Heart right ventricle (tissue), 16 donors: ENCODE data around the gene GRHL1. TPM values are rescaled to one million over a fixed set of nuclear protein-coding genes. Genes with fewer than 3 reads are reported as not detected.
A peak's percentile ranks its signal among the peaks of the same experiment; 100 is the strongest.

Experiments
- ATAC-seq, 8 donors: fragments of 200-7000 bp; cut with Tn5 transposase; one replicate each; pipeline ENCODE4 v1.9.1; 2020; ENCODE audit warnings: mild to moderate bottlenecking in 8 of 8, moderate library complexity in 8 of 8, moderate number of reproducible peaks in 1 of 8
- DNase-seq, 2 donors: peaks; one replicate each; pipeline ENCODE4 v3.0.0-alpha.2; 2020
- H3K27ac ChIP-seq, 10 donors: fragments of 200-600 bp; sonication (generic) in 2 of 10; one replicate each; pipeline versions ENCODE4 v1.5.0 to v1.8.0; 2020 to 2022; ENCODE audit warnings: mild to moderate bottlenecking in 3 of 10
- H3K27me3 ChIP-seq, 7 donors: fragments of 200-600 bp; one replicate each; pipeline ENCODE4 v1.8.0; 2021 to 2022; ENCODE audit warnings: mild to moderate bottlenecking in 2 of 7
- H3K36me3 ChIP-seq, 9 donors: fragments of 200-600 bp; sonication (generic) in 1 of 9; one replicate each; pipeline versions ENCODE4 v1.5.0 to v1.8.0; 2020 to 2022; ENCODE audit warnings: mild to moderate bottlenecking in 2 of 9
- H3K4me1 ChIP-seq, 9 donors: fragments of 200-600 bp; sonication (generic) in 1 of 9; one replicate each; pipeline versions ENCODE4 v1.5.0 to v1.8.0; 2020 to 2022; ENCODE audit warnings: mild to moderate bottlenecking in 4 of 9
- H3K4me3 ChIP-seq, 10 donors: fragments of 200-600 bp; sonication (generic) in 2 of 10; one replicate each; pipeline versions ENCODE4 v1.5.0 to v1.8.0; 2020 to 2022; ENCODE audit warnings: mild to moderate bottlenecking in 7 of 10, moderate library complexity in 2 of 10
- H3K9me3 ChIP-seq, 11 donors: fragments of 200-600 bp in 10 of 11; sonication (generic) in 2 of 11; one replicate each; pipeline versions ENCODE4 v1.5.0 to v1.8.0; 2013 to 2022; ENCODE audit warnings: mild to moderate bottlenecking in 2 of 11, control low read depth in 1 of 11, moderate library complexity in 1 of 11
- CTCF ChIP-seq, 9 donors: fragments of 200-600 bp; sonication (generic) in 2 of 9; IDR thresholded peaks; one replicate each; pipeline versions ENCODE4 v1.5.0 to v1.8.0; 2021 to 2022; ENCODE audit warnings: antibody characterized with exemption in 9 of 9, mild to moderate bottlenecking in 5 of 9, moderate library complexity in 1 of 9
- WGBS, 2 donors: extraction: QIAGEN DNeasy Blood & Tissue Kit; methylation state at CpG; one replicate each; pipeline ENCODE4 v1.1.7; 2013; ENCODE audit warnings: inconsistent platforms in 1 of 2; 5-methylcytosine and 5-hydroxymethylcytosine counted together
- intact Hi-C, 10 donors: fragments of 100-400 bp; cut with DNase I; formaldehyde crosslinking; loops; one replicate each; pipeline versions ENCODE4 v1.11.1 to v1.14.2; 2022
- polyA plus RNA-seq, 2 donors: library from polyadenylated mRNA; stranded (reverse); fragments of 200-250 nt; gene quantifications; one replicate each; pipeline ENCODE4 v1.2.3, GENCODE V29; 2013
- total RNA-seq, 10 donors: library from RNA; stranded (reverse); fragmentation: NEBNext Ultra II Directional in 3 of 10; extraction: Animal tissue kit (Norgen Biotek cat#: 25700) in 3 of 10; gene quantifications; one replicate each; pipeline versions ENCODE4 v1.2.1 to v1.2.4, GENCODE V29; 2021 to 2023
- donor health status: Arrhythmogenic right ventricular cardiomyopathy.
- donor health status: ischemic (EF 13 %, LVEDD 7.1; RV severe dilation, severe dysfunction).
- donor health status: healthy with polysubstance abuse.
- donor health status: DM: no; HTN: yes; CAD: no.
- donor health status: DM: no; HTN: no; CAD: no.
- donor health status: ischemic (EF 25% LVEDD 6.9; RV normal size, moderate dysfunction).
- donor health status: ischemic (EF 25% LVEDD 5.7; RV mildly dilated, moderate dysfunction).
- donor health status: healthy.
- donor health status: DM: yes; HTN: yes; CAD: no.
- donor health status: Ischemic cardiomyopathy.
- donor health status: ischemic (EF 35%, LVEDD 5.7; RV mildly dilated, moderate dysfunction).
- donor health status: nonischemic (EF 11% LVEDD 7.7; RV severe dilation, severe dysfunction).
- donor health status: DM: yes; HTN: yes; CAD: no.
- donor health status: PGD.
- donor health status: ischemic (EF 29% LVEDD 5.4; RV normal size, mild dysfunction).
- donor health status: nonischemic (EF 23%, LVEDD 6.1; RV moderate dilation, normal function).

GRHL1 gene
- total and polyA plus RNA-seq, 12 donors: 0.29 to 3.0 (median 0.90) TPM

GRCh38 chr2:9952286-9952737 is 819 bp downstream of the GRHL1 start:
- Histone ChIP-seq H3K36me3 (no peaks in the 10 kb centered on the region), H3K4me1 (peaks cover 0 to 12% (median 7%) of the 10 kb centered on the region in 9 donors), H3K27me3 (peaks cover 0 to 45% (median 0%) of the 10 kb centered on the region in 7 donors), H3K27ac (no peak overlapping the region), H3K9me3 (no peaks in the 10 kb centered on the region), H3K4me3 (peak overlapping the region; percentile 5 to 91 (median 75))
- no peak for TF ChIP-seq CTCF (IDR thresholded peaks at IDR 0.05)
- intact Hi-C loops: loop anchor here in 4 of 10 donors (5.0 to 10.0 kb wide), 4 partner anchors 108 to 138 kb away; partner anchors contain the start of gene TAF1B (in 2 of the 4)
- ATAC-seq: no peak
- DNase-seq: no peak
- WGBS, 2 donors: 28% methylated on average over 15 of the region's 15 CpGs

GRCh38 chr2:9952856-9953503 is 1.5 kb downstream of the GRHL1 start:
- H3K4me1 ChIP-seq: peaks cover 0 to 12% (median 7%) of the 10 kb centered on the region in 9 donors
- 86 to 87% methylated on average over 8 of the region's 8 CpGs for WGBS, 2 donors
- H3K9me3 ChIP-seq: no peaks in the 10 kb centered on the region
- peaks cover 0 to 45% (median 0%) of the 10 kb centered on the region in 7 donors for H3K27me3 ChIP-seq
- H3K27ac ChIP-seq: no peak overlapping the region
- TF ChIP-seq CTCF (IDR thresholded peaks at IDR 0.05): no peak
- H3K36me3 ChIP-seq: no peaks in the 10 kb centered on the region
- H3K4me3 ChIP-seq: no peak overlapping the region
- intact Hi-C loops: loop anchor here in 4 of 10 donors (5.0 to 10.0 kb wide), 4 partner anchors 108 to 138 kb away; partner anchors contain the start of gene TAF1B (in 2 of the 4)
- DNase-seq (no peak), ATAC-seq (no peak)

- intact Hi-C loops: loop anchor here in 4 of 10 donors (5.0 to 10.0 kb wide), 4 partner anchors 109 to 139 kb away; partner anchors contain the start of gene TAF1B (in 2 of the 4)
- Histone ChIP-seq H3K36me3 (no peaks in the 10 kb centered on the region), H3K4me1 (peaks cover 0 to 12% (median 7%) of the 10 kb centered on the region in 9 donors), H3K9me3 (no peaks in the 10 kb centered on the region), H3K4me3 (no peak overlapping the region), H3K27ac (no peak overlapping the region), H3K27me3 (peaks cover 0 to 45% (median 0%) of the 10 kb centered on the region in 7 donors)
- WGBS, 2 donors: 86 to 89% methylated on average over 3 of the region's 3 CpGs
- no peak for TF ChIP-seq CTCF (IDR thresholded peaks at IDR 0.05)
- no peak for DNase-seq
- ATAC-seq: no peak
Observed at GRCh38 chr2:9954136-9954535, 2.6 kb downstream of the GRHL1 start.

GRCh38 chr2:9958057-9958456 is 6.6 kb downstream of the GRHL1 start:
- no peak for TF ChIP-seq CTCF (IDR thresholded peaks at IDR 0.05)
- Histone ChIP-seq H3K9me3 (no peaks in the 10 kb centered on the region), H3K4me3 (no peak overlapping the region), H3K36me3 (peaks cover 0 to 5% (median 0%) of the 10 kb centered on the region in 9 donors), H3K27ac (no peak overlapping the region), H3K4me1 (peaks cover 0 to 5% (median 0%) of the 10 kb centered on the region in 9 donors), H3K27me3 (peaks cover 0 to 19% (median 0%) of the 10 kb centered on the region in 7 donors)
- WGBS, 2 donors: 94 to 96% methylated on average over 8 of the region's 8 CpGs
- ATAC-seq: no peak
- intact Hi-C loops: loop anchor here in 3 of 10 donors (10.0 kb wide), 3 partner anchors 113 to 143 kb away; partner anchors contain the start of gene TAF1B (in 1 of the 3)
- no peak for DNase-seq
